ENCODE results near the gene SLC35F3.

- TF ChIP-seq CTCF (conservative IDR thresholded peaks at IDR 0.05; ENCODE audit: low read length) (no peak), EZH2phosphoT487 (IDR thresholded peaks at IDR 0.05; ENCODE audit: borderline replicate concordance, low read depth, low read length) (no peak)
Observed at GRCh38 chr1:234007684-234008083, 103.2 kb downstream of the SLC35F3 start.
